Measurements from ENCODE around the gene RPH3AL. TPM values are rescaled to one million over a fixed set of nuclear protein-coding genes. Genes with fewer than 3 reads are reported as not detected.

RPH3AL gene
- total RNA-seq, 2 experiments from 2014 or later, result 1.2 to 2.9 TPM

- Mint-ChIP-seq H3K27me3 (no peaks in the 10 kb centered on the region), H3K4me1 (no peaks in the 10 kb centered on the region), H3K4me3 (no peak overlapping the region), H3K27ac (no peak overlapping the region), H3K36me3 (peaks cover 2% of the 10 kb centered on the region), H3K9me3 (ENCODE audit: low read depth) (peaks cover 11% of the 10 kb centered on the region)
- CTCF ChIA-PET, result no interaction called here
- DNase-seq (no peak), ATAC-seq (no peak)
These were observed 2.3 kb upstream of the RPH3AL start for GRCh38 chr17:354651-355556.

GRCh38 chr17:353838-354234 is 1.2 kb upstream of the RPH3AL start:
- H3K9me3 Mint-ChIP-seq (ENCODE audit: low read depth), result peaks cover 11% of the 10 kb centered on the region
- ATAC-seq (no peak), DNase-seq (no peak)
- no peak overlapping the region for H3K4me3 Mint-ChIP-seq
- H3K4me1 Mint-ChIP-seq, result no peaks in the 10 kb centered on the region
- no peak overlapping the region for H3K27ac Mint-ChIP-seq
- H3K27me3 Mint-ChIP-seq, result no peaks in the 10 kb centered on the region
- peaks cover 2% of the 10 kb centered on the region for H3K36me3 Mint-ChIP-seq
- CTCF ChIA-PET, result no interaction called here

GRCh38 chr17:353213-353837 is 718 bp upstream of the RPH3AL start:
- Mint-ChIP-seq H3K4me3 (no peak overlapping the region), H3K4me1 (no peaks in the 10 kb centered on the region), H3K27ac (no peak overlapping the region), H3K27me3 (no peaks in the 10 kb centered on the region), H3K9me3 (ENCODE audit: low read depth) (peaks cover 11% of the 10 kb centered on the region), H3K36me3 (peaks cover 2% of the 10 kb centered on the region)
- DNase-seq, result no peak
- ATAC-seq, result no peak
- CTCF ChIA-PET, result no interaction called here

GRCh38 chr17:351875-352420 is 659 bp downstream of the RPH3AL start:
- Mint-ChIP-seq H3K27ac (no peak overlapping the region), H3K9me3 (ENCODE audit: low read depth) (peaks cover 9% of the 10 kb centered on the region), H3K27me3 (no peaks in the 10 kb centered on the region), H3K4me3 (no peak overlapping the region), H3K36me3 (peaks cover 2% of the 10 kb centered on the region), H3K4me1 (no peaks in the 10 kb centered on the region)
- CTCF ChIA-PET, result no interaction called here
- DNase-seq (no peak), ATAC-seq (no peak)

GRCh38 chr17:351449-351738 is 1.2 kb downstream of the RPH3AL start:
- Mint-ChIP-seq H3K4me3 (no peak overlapping the region), H3K27ac (no peak overlapping the region), H3K36me3 (no peaks in the 10 kb centered on the region), H3K4me1 (no peaks in the 10 kb centered on the region), H3K9me3 (ENCODE audit: low read depth) (peaks cover 4% of the 10 kb centered on the region), H3K27me3 (no peaks in the 10 kb centered on the region)
- DNase-seq (no peak), ATAC-seq (no peak)
- CTCF ChIA-PET, result no interaction called here

GRCh38 chr17:350706-351448 is 1.7 kb downstream of the RPH3AL start:
- no peak for ATAC-seq
- CTCF ChIA-PET, result no interaction called here
- no peaks in the 10 kb centered on the region for H3K27me3 Mint-ChIP-seq
- H3K4me3 Mint-ChIP-seq, result no peak overlapping the region
- DNase-seq, result no peak
- H3K36me3 Mint-ChIP-seq, result no peaks in the 10 kb centered on the region
- H3K27ac Mint-ChIP-seq, result no peak overlapping the region
- no peaks in the 10 kb centered on the region for H3K4me1 Mint-ChIP-seq
- peaks cover 4% of the 10 kb centered on the region for H3K9me3 Mint-ChIP-seq (ENCODE audit: low read depth)

GRCh38 chr17:349666-350065 is 2.9 kb downstream of the RPH3AL start:
- Mint-ChIP-seq H3K4me1 (no peaks in the 10 kb centered on the region), H3K27ac (no peak overlapping the region), H3K36me3 (no peaks in the 10 kb centered on the region), H3K4me3 (no peak overlapping the region), H3K27me3 (no peaks in the 10 kb centered on the region), H3K9me3 (ENCODE audit: low read depth) (no peaks in the 10 kb centered on the region)
- DNase-seq, result no peak
- no peak for ATAC-seq
- CTCF ChIA-PET, result no interaction called here

GRCh38 chr17:348692-349425 is 3.7 kb downstream of the RPH3AL start:
- Mint-ChIP-seq H3K27me3 (no peaks in the 10 kb centered on the region), H3K4me3 (no peak overlapping the region), H3K27ac (no peak overlapping the region), H3K36me3 (no peaks in the 10 kb centered on the region), H3K9me3 (ENCODE audit: low read depth) (peaks cover 7% of the 10 kb centered on the region), H3K4me1 (no peaks in the 10 kb centered on the region)
- DNase-seq, result no peak
- no peak for ATAC-seq
- CTCF ChIA-PET, result no interaction called here

- no peaks in the 10 kb centered on the region for H3K4me1 Mint-ChIP-seq
- H3K27ac Mint-ChIP-seq, result no peak overlapping the region
- no peaks in the 10 kb centered on the region for H3K27me3 Mint-ChIP-seq
- no peak overlapping the region for H3K4me3 Mint-ChIP-seq
- no peak for ATAC-seq
- H3K9me3 Mint-ChIP-seq (ENCODE audit: low read depth), result peaks cover 7% of the 10 kb centered on the region
- CTCF ChIA-PET, result no interaction called here
- H3K36me3 Mint-ChIP-seq, result no peaks in the 10 kb centered on the region
- no peak for DNase-seq
These were observed 4.6 kb downstream of the RPH3AL start for GRCh38 chr17:348012-348411.

- Mint-ChIP-seq H3K27ac (no peak overlapping the region), H3K4me1 (no peaks in the 10 kb centered on the region), H3K27me3 (no peaks in the 10 kb centered on the region), H3K4me3 (no peak overlapping the region), H3K36me3 (no peaks in the 10 kb centered on the region), H3K9me3 (ENCODE audit: low read depth) (peaks cover 7% of the 10 kb centered on the region)
- CTCF ChIA-PET, result no interaction called here
- DNase-seq (no peak), ATAC-seq (no peak)
These were observed 5.2 kb downstream of the RPH3AL start for GRCh38 chr17:347309-347899.

- Mint-ChIP-seq H3K36me3 (no peaks in the 10 kb centered on the region), H3K9me3 (ENCODE audit: low read depth) (peaks cover 7% of the 10 kb centered on the region), H3K4me3 (no peak overlapping the region), H3K27ac (no peak overlapping the region), H3K4me1 (no peaks in the 10 kb centered on the region), H3K27me3 (no peaks in the 10 kb centered on the region)
- no peak for ATAC-seq
- DNase-seq, result no peak
- CTCF ChIA-PET, result no interaction called here
These were observed 6.4 kb downstream of the RPH3AL start for GRCh38 chr17:345992-346785.

- DNase-seq (no peak), ATAC-seq (no peak)
- Mint-ChIP-seq H3K9me3 (ENCODE audit: low read depth) (peaks cover 7% of the 10 kb centered on the region), H3K36me3 (no peaks in the 10 kb centered on the region), H3K4me1 (no peaks in the 10 kb centered on the region), H3K27me3 (no peaks in the 10 kb centered on the region), H3K27ac (no peak overlapping the region), H3K4me3 (no peak overlapping the region)
- CTCF ChIA-PET, result no interaction called here
These were observed 7.3 kb downstream of the RPH3AL start for GRCh38 chr17:345261-345660.
